ENCODE data around the gene DLK1.

DLK1 gene

GRCh38 chr14:100708425-100709288, 18.0 kb upstream of the DLK1 start:
- peak; percentile 70 for TF ChIP-seq CTCF (IDR thresholded peaks at IDR 0.05)
- no peak for TF ChIP-seq ZFX (IDR thresholded peaks at IDR 0.05; ENCODE audit: borderline replicate concordance)
- H3K27ac ChIP-seq: no peak overlapping the region

DNA sequence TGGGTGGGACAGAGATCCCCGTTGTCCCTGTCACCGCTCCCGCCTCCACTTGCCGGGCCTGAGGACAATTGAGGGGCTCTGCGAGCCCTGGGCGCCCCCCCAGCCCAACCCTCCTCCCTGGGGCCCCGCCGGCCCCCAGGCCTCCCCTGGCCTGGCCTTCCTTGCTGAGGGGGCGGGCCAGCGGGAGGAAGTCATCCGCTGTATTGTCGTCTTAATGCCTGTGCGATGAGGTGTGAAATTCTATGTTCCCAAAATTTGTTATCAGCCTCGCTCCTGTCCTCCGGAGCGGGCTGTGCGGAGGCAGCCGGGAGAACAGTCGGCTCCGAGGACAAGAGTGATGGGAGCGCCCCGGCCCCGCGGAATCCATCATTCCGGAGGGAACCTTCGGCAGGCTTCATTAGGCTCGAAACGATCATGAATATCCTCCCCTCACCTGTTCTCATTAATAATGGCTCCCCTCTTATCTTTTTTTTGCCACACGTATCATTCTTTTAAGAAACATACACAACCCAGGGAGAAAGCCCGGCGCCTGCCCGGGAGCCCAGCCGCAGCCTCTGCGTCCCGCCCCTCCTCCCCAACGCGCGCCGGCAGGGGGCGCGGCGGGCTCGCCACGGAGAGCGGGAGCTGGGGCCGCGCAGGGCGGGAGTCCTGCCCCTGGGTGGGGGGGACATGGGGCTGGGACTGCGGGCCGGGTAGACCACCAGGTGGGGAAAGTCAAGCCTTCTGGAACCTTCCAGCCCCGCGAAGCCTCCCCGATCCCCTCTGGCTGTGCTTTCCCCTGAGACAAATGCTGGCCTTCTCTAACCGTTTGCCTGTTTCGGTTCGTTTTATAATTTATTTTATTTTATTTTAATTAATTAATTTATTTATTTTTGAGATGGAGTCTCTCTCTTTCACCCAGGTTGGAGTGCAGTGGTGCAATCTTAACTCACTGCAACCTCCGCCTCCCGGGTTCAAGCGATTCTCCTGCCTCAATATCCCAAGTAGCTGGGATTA, 17.1 kb upstream of the DLK1 start:
- peak; percentile 52 for TF ChIP-seq CTCF (IDR thresholded peaks at IDR 0.05)
- no peak for TF ChIP-seq ZFX (IDR thresholded peaks at IDR 0.05; ENCODE audit: borderline replicate concordance)
- H3K27ac ChIP-seq: no peak overlapping the region

DNA sequence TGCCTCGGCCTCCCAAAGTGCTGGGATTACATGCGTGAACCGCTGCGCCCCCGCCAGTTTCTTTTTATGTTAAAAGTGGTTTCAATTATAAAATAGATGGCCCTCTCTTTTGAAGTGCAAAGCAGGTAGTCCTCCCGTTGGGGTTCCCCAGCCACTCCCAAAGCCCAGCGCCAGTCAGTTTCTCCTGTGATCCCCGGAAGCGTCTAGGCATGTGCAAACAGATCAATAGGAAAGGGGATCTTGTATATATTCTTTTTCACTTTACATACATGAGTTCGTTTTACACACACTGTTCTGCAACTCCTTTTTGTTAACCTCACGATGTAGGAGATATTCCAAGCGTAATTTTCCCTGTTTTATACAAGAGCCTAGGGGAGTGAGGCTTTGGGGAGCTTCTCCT, 16.3 kb upstream of the DLK1 start:
- no peak overlapping the region for H3K27ac ChIP-seq
- TF ChIP-seq ZFX (IDR thresholded peaks at IDR 0.05; ENCODE audit: borderline replicate concordance): no peak
- TF ChIP-seq CTCF (IDR thresholded peaks at IDR 0.05): no peak

DNA sequence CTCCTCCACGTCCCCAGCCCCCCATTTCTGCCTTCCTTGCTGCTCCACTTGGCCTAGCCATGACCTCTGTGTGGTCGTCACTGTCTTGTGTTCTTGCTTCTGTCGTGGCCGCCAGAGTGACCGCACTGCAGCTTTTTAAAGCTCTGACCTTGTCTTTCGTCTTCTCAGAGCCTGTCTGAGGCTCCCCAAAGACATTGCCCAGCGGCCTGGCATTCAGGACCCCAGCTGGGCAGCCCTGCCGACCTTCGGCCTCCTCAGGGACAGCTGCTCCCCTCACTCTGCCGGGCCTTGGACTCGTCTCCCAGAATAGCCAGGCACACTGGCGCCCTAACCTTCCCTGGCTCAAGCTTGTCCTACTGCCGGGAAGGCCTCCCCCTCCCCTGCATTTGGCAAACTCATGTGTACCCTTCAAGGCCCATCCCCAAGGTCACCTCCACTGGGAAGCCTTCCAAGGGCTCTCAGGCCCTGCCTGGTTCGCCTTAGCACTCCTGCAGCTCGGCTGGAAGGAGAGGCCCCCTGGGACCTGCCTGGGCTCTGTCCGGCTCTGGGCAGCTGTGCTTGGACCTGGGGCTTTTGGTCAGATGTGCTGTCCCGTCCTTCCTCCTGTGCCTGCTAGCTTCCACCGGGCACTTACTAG, 15.7 kb upstream of the DLK1 start:
- H3K27ac ChIP-seq: no peak overlapping the region
- TF ChIP-seq ZFX (IDR thresholded peaks at IDR 0.05; ENCODE audit: borderline replicate concordance) (no peak), CTCF (IDR thresholded peaks at IDR 0.05) (no peak)

DNA sequence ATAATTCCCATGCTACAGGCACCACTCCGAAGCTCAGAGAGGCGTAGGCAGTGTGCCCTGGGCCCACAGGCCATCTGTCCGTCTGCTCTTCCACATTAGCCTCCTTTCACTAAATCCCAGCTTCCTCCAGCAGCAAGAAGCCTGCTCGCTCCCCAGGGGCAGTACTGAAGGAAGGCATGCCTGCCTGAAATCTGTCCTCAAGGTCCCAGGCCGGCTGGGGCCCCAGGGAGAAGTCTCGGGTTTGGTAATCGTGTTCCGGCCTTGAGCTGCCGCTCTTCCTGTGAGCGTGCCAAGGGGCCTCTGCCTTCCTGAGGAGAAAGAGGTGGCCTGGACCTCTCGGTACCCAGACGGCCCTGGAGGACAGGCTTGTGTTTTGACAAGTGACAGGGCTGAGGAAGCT, 15.2 kb upstream of the DLK1 start:
- H3K27ac ChIP-seq: no peak overlapping the region

GRCh38 chr14:100712490-100712889, 14.2 kb upstream of the DLK1 start:
- TF ChIP-seq ZFX (IDR thresholded peaks at IDR 0.05; ENCODE audit: borderline replicate concordance): no peak
- no peak for TF ChIP-seq CTCF (IDR thresholded peaks at IDR 0.05)
- no peak overlapping the region for H3K27ac ChIP-seq

More for the DNA sequence above, 15.2 kb upstream of the DLK1 start:
- TF ChIP-seq ZFX (IDR thresholded peaks at IDR 0.05; ENCODE audit: borderline replicate concordance) (no peak), CTCF (IDR thresholded peaks at IDR 0.05) (no peak)
